ENCODE measurements around the gene NRG2. TPM values are rescaled to one million over a fixed set of nuclear protein-coding genes. Genes with fewer than 3 reads are reported as not detected.
A peak's percentile ranks its signal among the peaks of the same experiment; 100 is the strongest.

The NRG2 gene
- polyA plus RNA-seq, 3 donors: 0.01 TPM; not detected in 2

GRCh38 chr5:139814704-139815280 lies 228.3 kb downstream of the NRG2 start:
- H3K4me3 ChIP-seq (replicated peaks in 1 of 3; ENCODE audit: low read depth in 2 of 3, low read length in 3 of 3): no peak overlapping the region
- Mint-ChIP-seq H3K27me3 (ENCODE audit: low read depth in 3 of 3) (peaks cover 11 to 21% (median 15%) of the 10 kb centered on the region in 3 donors), H3K9me3 (peaks cover 0 to 7% (median 2%) of the 10 kb centered on the region in 7 donors), H3K36me3 (no peaks in the 10 kb centered on the region), H3K4me1 (no peaks in the 10 kb centered on the region), H3K4me3 (no peak overlapping the region), H3K27ac (no peak overlapping the region)
- no peak for DNase-seq
- H3K4me1 ChIP-seq (ENCODE audit: control insufficient read depth in 1 of 2, insufficient read depth in 2 of 2, low read length in 2 of 2): no peaks in the 10 kb centered on the region
- intact Hi-C loops (cut with micrococcal nuclease): no loop called here
- no peaks in the 10 kb centered on the region for H3K36me3 ChIP-seq (replicated peaks in 1 of 2; ENCODE audit: control insufficient read depth in 1 of 2, insufficient read depth in 2 of 2, low read length in 2 of 2)
- no peak overlapping the region for H2AFZ ChIP-seq (ENCODE audit: insufficient read depth, low read depth, low read length, poor library complexity, severe bottlenecking)
- H3K79me2 ChIP-seq (ENCODE audit: insufficient read depth, low read length): no peaks in the 10 kb centered on the region
- H3K27ac ChIP-seq (ENCODE audit: low read depth in 1 of 2, low read length in 2 of 2): no peak overlapping the region
- peaks cover 0 to 2% of the 10 kb centered on the region in 2 donors for H3K9me3 ChIP-seq (replicated peaks in 1 of 2; ENCODE audit: control insufficient read depth in 1 of 2, insufficient read depth in 1 of 2, low read length in 2 of 2)
- H3K27me3 ChIP-seq (ENCODE audit: control insufficient read depth in 2 of 2, insufficient read depth in 2 of 2, low read length in 2 of 2): no peaks in the 10 kb centered on the region
- H3K9ac ChIP-seq (ENCODE audit: insufficient read depth, low read length, poor library complexity, severe bottlenecking): no peak overlapping the region
- WGBS (ENCODE audit: insufficient coverage): 96% methylated on average over 9 of the region's 11 CpGs
- H3K4me2 ChIP-seq (replicated peaks; ENCODE audit: extremely low read depth, low read length, poor library complexity, severe bottlenecking): no peak overlapping the region
- TF ChIP-seq CTCF (IDR thresholded peaks at IDR 0.05): no peak
- H4K20me1 ChIP-seq (ENCODE audit: insufficient read depth, low read length): no peaks in the 10 kb centered on the region

GRCh38 chr5:139814191-139814601 lies 228.9 kb downstream of the NRG2 start:
- Histone ChIP-seq H3K9me3 (replicated peaks in 1 of 2; ENCODE audit: control insufficient read depth in 1 of 2, insufficient read depth in 1 of 2, low read length in 2 of 2) (no peaks in the 10 kb centered on the region), H2AFZ (ENCODE audit: insufficient read depth, low read depth, low read length, poor library complexity, severe bottlenecking) (no peak overlapping the region), H3K4me2 (replicated peaks; ENCODE audit: extremely low read depth, low read length, poor library complexity, severe bottlenecking) (no peak overlapping the region), H3K79me2 (ENCODE audit: insufficient read depth, low read length) (no peaks in the 10 kb centered on the region), H3K27me3 (ENCODE audit: control insufficient read depth in 2 of 2, insufficient read depth in 2 of 2, low read length in 2 of 2) (no peaks in the 10 kb centered on the region), H3K4me3 (replicated peaks in 1 of 3; ENCODE audit: low read depth in 2 of 3, low read length in 3 of 3) (no peak overlapping the region), H3K9ac (ENCODE audit: insufficient read depth, low read length, poor library complexity, severe bottlenecking) (no peak overlapping the region), H3K36me3 (replicated peaks in 1 of 2; ENCODE audit: control insufficient read depth in 1 of 2, insufficient read depth in 2 of 2, low read length in 2 of 2) (no peaks in the 10 kb centered on the region), H3K4me1 (ENCODE audit: control insufficient read depth in 1 of 2, insufficient read depth in 2 of 2, low read length in 2 of 2) (no peaks in the 10 kb centered on the region), H4K20me1 (ENCODE audit: insufficient read depth, low read length) (no peaks in the 10 kb centered on the region), H3K27ac (ENCODE audit: low read depth in 1 of 2, low read length in 2 of 2) (no peak overlapping the region)
- no peaks in the 10 kb centered on the region for H3K4me1 Mint-ChIP-seq
- peak overlapping the region in 1 of 7 donors; percentile 20 for H3K27ac Mint-ChIP-seq
- peaks cover 0 to 6% (median 2%) of the 10 kb centered on the region in 7 donors for H3K9me3 Mint-ChIP-seq
- intact Hi-C loops (cut with micrococcal nuclease): no loop called here
- H3K36me3 Mint-ChIP-seq: no peaks in the 10 kb centered on the region
- peaks cover 9 to 20% (median 11%) of the 10 kb centered on the region in 3 donors for H3K27me3 Mint-ChIP-seq (ENCODE audit: low read depth in 3 of 3)
- 86% methylated on average over 11 of the region's 14 CpGs for WGBS (ENCODE audit: insufficient coverage)
- no peak for DNase-seq
- no peak for TF ChIP-seq CTCF (IDR thresholded peaks at IDR 0.05)
- H3K4me3 Mint-ChIP-seq: no peak overlapping the region
